Osteoblast (primary cell): ENCODE results near the gene UNK. TPM values are rescaled to one million over a fixed set of nuclear protein-coding genes. Genes with fewer than 3 reads are reported as not detected.

Experiments used
- DNase-seq: peaks from one replicate; pipeline ENCODE4 v3.0.0; 2011; ENCODE audit warnings: low spot score, mixed read lengths; ENCODE audit not compliant: insufficient read length; ENCODE audit errors: missing footprints
- H2AFZ ChIP-seq: 2 replicates; pipeline ENCODE4 v1.6.0; 2011; ENCODE audit warnings: mild to moderate bottlenecking, low read length
- H3K27ac ChIP-seq: 2 replicates; pipeline ENCODE4 v1.5.1; 2011; ENCODE audit warnings: mild to moderate bottlenecking, low read depth, low read length, moderate library complexity
- H3K27me3 ChIP-seq: 2 replicates; pipeline ENCODE4 v1.6.0; 2012; ENCODE audit warnings: mild to moderate bottlenecking, control low read depth, inconsistent platforms, low read length, moderate library complexity; ENCODE audit not compliant: insufficient read depth
- H3K36me3 ChIP-seq: 2 replicates; pipeline ENCODE4 v1.5.1; 2011; ENCODE audit warnings: mild to moderate bottlenecking, low read length, control low read depth, moderate library complexity; ENCODE audit not compliant: insufficient read depth
- H3K4me1 ChIP-seq: 2 replicates; pipeline ENCODE4 v1.5.1; 2011; ENCODE audit warnings: mild to moderate bottlenecking, low read length, control low read depth, moderate library complexity; ENCODE audit not compliant: insufficient read depth
- H3K4me2 ChIP-seq: 2 replicates; pipeline ENCODE4 v1.6.0; 2011; ENCODE audit warnings: mild to moderate bottlenecking, low read length; ENCODE audit not compliant: insufficient read depth
- H3K4me3 ChIP-seq: fragments of 200-600 bp; sonication (generic); 3 replicates; pipeline ENCODE4 v1.5.1; 2012; ENCODE audit warnings: mild to moderate bottlenecking, low read length, inconsistent platforms; ENCODE audit not compliant: insufficient read depth
- H3K79me2 ChIP-seq: 2 replicates; pipeline ENCODE4 v1.6.0; 2012; ENCODE audit warnings: mild to moderate bottlenecking, low read length, control low read depth, inconsistent platforms; ENCODE audit not compliant: insufficient read depth
- H3K9me3 ChIP-seq: 2 replicates; pipeline ENCODE4 v1.5.1; 2011; ENCODE audit warnings: low read depth, low read length, control low read depth
- H4K20me1 ChIP-seq: 2 replicates; pipeline ENCODE4 v1.6.0; 2012; ENCODE audit warnings: mild to moderate bottlenecking, low read length, control low read depth; ENCODE audit not compliant: insufficient read depth
- total RNA-seq: library from RNA; depleted of rRNA; stranded (reverse); fragments of >200 nt; gene quantifications from 2 replicates; pipeline ENCODE4 v1.2.3, GENCODE V29; 2012
- TF ChIP-seq, protein P1 (sequence below): IDR thresholded peaks from 2 replicates; pipeline ENCODE4 v1.5.1; 2011; ENCODE audit warnings: mild to moderate bottlenecking, low read depth, low read length, moderate library complexity; ENCODE audit errors: extremely low read depth

Gene UNK
- total RNA-seq, 1 donor, result 18.5 TPM

DNA sequence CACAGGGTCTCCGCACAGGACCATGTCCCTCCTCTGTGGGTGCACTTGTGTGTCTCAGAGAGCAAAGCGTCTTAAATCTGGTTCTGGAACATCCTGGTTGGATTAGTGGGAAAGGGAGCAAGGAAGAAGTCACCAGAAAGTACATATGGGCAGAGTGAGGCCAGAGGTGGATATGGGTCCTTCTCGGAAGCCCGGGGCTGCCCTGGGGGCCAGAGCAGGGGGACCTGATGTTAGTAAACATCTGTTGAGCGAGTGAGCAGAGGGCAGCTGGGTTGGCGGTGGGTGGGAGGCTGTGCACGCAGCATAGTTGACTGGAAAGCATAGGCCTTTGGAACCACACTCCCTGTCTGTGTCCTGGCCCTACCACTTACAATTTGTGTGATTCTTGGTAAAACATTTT, 36.9 kb downstream of the UNK start:
- Histone ChIP-seq H4K20me1 (no peaks in the 10 kb centered on the region), H3K36me3 (peaks cover 41% of the 10 kb centered on the region), H3K27me3 (no peaks in the 10 kb centered on the region), H3K4me3 (no peak overlapping the region), H3K4me1 (no peaks in the 10 kb centered on the region), H2AFZ (no peak overlapping the region), H3K9me3 (no peaks in the 10 kb centered on the region), H3K27ac (no peak overlapping the region), H3K79me2 (no peaks in the 10 kb centered on the region), H3K4me2 (no peak overlapping the region)
- TF ChIP-seq, protein P1, sequence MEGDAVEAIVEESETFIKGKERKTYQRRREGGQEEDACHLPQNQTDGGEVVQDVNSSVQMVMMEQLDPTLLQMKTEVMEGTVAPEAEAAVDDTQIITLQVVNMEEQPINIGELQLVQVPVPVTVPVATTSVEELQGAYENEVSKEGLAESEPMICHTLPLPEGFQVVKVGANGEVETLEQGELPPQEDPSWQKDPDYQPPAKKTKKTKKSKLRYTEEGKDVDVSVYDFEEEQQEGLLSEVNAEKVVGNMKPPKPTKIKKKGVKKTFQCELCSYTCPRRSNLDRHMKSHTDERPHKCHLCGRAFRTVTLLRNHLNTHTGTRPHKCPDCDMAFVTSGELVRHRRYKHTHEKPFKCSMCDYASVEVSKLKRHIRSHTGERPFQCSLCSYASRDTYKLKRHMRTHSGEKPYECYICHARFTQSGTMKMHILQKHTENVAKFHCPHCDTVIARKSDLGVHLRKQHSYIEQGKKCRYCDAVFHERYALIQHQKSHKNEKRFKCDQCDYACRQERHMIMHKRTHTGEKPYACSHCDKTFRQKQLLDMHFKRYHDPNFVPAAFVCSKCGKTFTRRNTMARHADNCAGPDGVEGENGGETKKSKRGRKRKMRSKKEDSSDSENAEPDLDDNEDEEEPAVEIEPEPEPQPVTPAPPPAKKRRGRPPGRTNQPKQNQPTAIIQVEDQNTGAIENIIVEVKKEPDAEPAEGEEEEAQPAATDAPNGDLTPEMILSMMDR, result no peak
- DNase-seq, result peak; percentile 42

DNA sequence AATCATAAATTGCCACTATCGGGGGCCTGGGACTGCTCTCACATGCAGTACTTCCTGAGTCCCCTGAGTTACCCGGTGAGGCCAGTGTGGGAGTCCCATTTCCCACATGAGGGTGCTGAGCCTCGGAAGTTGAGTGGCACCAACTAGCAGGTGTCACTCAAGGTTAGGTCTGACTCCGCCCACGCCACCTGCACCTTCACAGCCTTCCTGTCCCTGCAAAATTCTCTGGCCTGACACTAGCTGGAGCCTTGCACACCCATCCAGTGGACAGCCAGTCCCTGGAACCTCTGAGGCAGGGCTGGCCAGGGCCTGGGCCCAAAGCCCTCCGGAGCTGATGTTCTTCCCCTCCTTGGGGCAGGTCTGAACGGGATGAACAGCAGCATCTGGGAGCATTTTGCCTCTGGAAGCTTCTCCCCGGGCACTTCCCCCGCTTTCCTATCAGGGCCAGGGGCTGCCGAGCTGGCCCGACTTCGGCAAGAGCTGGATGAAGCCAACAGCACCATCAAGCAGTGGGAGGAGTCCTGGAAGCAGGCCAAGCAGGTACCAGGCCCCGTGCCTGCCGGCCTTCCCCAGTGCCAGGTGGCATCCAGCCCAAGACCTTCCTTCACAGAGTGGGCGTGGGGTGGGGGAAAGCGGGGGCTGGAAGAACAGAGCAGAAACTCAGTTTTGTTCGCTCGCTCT, 37.7 kb downstream of the UNK start:
- no peaks in the 10 kb centered on the region for H3K9me3 ChIP-seq
- H3K36me3 ChIP-seq, result peaks cover 35% of the 10 kb centered on the region
- peak; percentile 79 for DNase-seq
- no peaks in the 10 kb centered on the region for H3K27me3 ChIP-seq
- no peaks in the 10 kb centered on the region for H4K20me1 ChIP-seq
- no peaks in the 10 kb centered on the region for H3K79me2 ChIP-seq
- no peak overlapping the region for H3K4me3 ChIP-seq
- TF ChIP-seq, protein P1, result no peak
- peaks cover 3% of the 10 kb centered on the region for H3K4me1 ChIP-seq
- no peak overlapping the region for H3K27ac ChIP-seq
- H3K4me2 ChIP-seq, result no peak overlapping the region
- no peak overlapping the region for H2AFZ ChIP-seq

DNA sequence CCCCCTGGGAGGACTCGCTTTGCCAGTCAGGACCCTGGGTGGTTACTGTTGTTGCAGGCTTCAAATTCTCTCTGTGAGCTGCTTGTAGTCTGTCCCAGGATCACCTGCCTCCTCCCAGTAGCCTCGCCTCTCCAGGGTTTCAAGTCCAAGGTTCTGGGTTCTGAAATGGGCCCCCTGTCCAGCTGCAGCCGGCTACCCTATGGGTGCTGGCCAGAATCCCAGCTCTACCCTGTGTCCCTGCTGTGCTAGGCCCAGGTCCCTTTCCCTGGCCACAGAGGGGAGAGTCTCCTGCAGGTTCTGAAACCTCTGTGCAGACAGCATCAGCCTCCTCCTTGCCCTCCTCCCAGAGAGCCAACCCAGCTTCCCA, 38.2 kb downstream of the UNK start:
- Histone ChIP-seq H3K4me2 (no peak overlapping the region), H2AFZ (no peak overlapping the region), H3K4me3 (no peak overlapping the region), H4K20me1 (no peaks in the 10 kb centered on the region), H3K36me3 (peaks cover 30% of the 10 kb centered on the region), H3K27me3 (no peaks in the 10 kb centered on the region), H3K4me1 (peaks cover 9% of the 10 kb centered on the region), H3K27ac (no peak overlapping the region), H3K9me3 (no peaks in the 10 kb centered on the region), H3K79me2 (no peaks in the 10 kb centered on the region)
- TF ChIP-seq, protein P1, result no peak
- DNase-seq, result peak; percentile 44

DNA sequence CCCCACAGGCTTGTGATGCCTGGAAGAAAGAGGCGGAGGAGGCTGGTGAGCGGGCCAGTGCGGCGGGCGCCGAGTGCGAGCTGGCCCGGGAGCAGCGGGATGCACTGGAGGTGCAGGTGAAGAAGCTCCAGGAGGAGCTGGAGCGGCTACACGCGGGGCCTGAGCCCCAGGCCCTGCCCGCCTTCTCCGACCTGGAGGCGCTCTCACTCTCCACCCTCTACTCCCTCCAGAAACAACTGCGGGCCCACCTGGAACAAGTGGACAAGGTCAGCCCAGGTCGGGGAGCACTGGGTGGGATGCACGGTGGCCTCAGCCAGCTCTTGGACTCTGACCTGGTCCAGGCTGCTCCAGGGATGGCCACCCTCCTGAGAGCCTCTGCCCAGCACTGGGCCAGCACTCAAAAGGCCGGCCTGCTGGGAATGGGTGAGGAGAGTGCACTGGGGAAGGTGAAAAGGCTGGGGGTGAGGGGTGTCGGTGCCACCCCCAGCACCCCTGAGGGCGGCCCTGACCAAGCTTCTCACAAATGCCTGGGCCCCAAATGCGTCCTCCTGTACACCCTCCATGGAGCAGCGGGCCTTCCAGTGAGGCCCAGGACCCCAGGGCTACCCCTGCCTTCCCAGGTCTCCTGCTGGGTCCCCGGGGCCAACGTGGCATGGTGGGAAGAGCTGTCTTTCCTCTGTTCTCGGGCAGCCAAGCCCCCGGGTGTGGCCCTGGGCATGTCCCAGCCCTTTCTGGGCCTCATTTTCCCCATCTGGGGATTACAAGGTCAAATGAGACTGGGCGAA, 38.8 kb downstream of the UNK start:
- H3K27me3 ChIP-seq, result no peaks in the 10 kb centered on the region
- TF ChIP-seq, protein P1, result no peak
- H3K36me3 ChIP-seq, result peaks cover 26% of the 10 kb centered on the region
- H3K9me3 ChIP-seq, result no peaks in the 10 kb centered on the region
- H3K4me3 ChIP-seq, result no peak overlapping the region
- no peak overlapping the region for H3K27ac ChIP-seq
- no peak overlapping the region for H3K4me2 ChIP-seq
- no peaks in the 10 kb centered on the region for H3K79me2 ChIP-seq
- H3K4me1 ChIP-seq, result peaks cover 10% of the 10 kb centered on the region
- H4K20me1 ChIP-seq, result no peaks in the 10 kb centered on the region
- no peak overlapping the region for H2AFZ ChIP-seq
- DNase-seq, result peak; percentile 74
